NCI-H460 (cell line): ENCODE measurements around the gene C16orf86. TPM values are rescaled to one million over a fixed set of nuclear protein-coding genes. Genes with fewer than 3 reads are reported as not detected.

ENCODE experiments used
- DNase-seq: peaks from one replicate; pipeline ENCODE4 v3.0.0-alpha.2; 2016; ENCODE audit warnings: low read depth; ENCODE audit errors: extremely low read depth
- polyA plus RNA-seq: library from polyadenylated mRNA; depleted of rRNA; stranded (reverse); fragments of >200 nt; gene quantifications from 2 replicates; pipeline ENCODE4 v1.2.3, GENCODE V29; 2014; cell fraction: nucleus; rRNA removed
- total RNA-seq: library from RNA; depleted of rRNA; stranded (reverse); fragments of >200 nt; shearing (Covaris generic); gene quantifications from 2 replicates; pipeline ENCODE4 v1.2.3, GENCODE V29; 2014; rRNA removed

Gene C16orf86, protein sequence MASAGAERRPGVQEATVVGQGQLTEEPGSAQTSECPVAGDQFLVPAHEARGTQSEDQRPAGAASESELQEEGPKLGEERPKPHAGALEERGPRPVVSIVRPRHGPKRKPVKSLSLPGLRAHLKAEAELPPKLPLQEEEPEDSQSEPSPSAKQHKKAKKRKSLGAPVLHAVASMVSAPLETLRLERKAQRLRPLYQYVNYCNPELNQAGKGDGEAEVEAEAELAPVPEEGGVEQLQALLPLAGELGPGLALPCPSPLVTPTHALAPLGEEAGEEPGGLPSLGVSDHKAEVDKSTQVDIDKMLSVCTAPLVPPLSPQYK
- 0.27 TPM in 1 of 2 replicates, not detected in the other for total RNA-seq
- polyA plus RNA-seq, result 0.49 TPM in 1 of 2 replicates, not detected in the other

- peak; percentile 58 for DNase-seq
These were observed at the start of gene C16orf86, which contains the start of gene ENKD1 for GRCh38 chr16:67666559-67667452. TSS of gene C16orf86 (plus strand) at chr16:67666814. CDS start at chr16:67666971, 157 bp downstream. TSS of gene ENKD1 (minus strand) at chr16:67666750. CDS start at chr16:67666442, 308 bp downstream.

DNA sequence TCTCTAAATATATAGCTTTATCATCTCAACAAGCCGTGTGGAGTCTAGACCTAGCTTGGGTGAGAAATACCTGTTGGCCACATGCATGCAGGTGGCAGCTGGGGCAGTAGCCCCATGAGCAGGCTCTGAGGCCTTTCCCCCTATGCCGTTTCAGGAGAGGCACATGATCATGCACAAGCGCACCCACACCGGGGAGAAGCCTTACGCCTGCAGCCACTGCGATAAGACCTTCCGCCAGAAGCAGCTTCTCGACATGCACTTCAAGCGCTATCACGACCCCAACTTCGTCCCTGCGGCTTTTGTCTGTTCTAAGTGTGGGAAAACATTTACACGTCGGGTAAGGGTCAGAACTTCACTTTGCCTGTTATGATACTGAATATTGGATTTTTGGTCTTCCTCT, 38.4 kb upstream of the C16orf86 start:
- DNase-seq, result no peak

DNA sequence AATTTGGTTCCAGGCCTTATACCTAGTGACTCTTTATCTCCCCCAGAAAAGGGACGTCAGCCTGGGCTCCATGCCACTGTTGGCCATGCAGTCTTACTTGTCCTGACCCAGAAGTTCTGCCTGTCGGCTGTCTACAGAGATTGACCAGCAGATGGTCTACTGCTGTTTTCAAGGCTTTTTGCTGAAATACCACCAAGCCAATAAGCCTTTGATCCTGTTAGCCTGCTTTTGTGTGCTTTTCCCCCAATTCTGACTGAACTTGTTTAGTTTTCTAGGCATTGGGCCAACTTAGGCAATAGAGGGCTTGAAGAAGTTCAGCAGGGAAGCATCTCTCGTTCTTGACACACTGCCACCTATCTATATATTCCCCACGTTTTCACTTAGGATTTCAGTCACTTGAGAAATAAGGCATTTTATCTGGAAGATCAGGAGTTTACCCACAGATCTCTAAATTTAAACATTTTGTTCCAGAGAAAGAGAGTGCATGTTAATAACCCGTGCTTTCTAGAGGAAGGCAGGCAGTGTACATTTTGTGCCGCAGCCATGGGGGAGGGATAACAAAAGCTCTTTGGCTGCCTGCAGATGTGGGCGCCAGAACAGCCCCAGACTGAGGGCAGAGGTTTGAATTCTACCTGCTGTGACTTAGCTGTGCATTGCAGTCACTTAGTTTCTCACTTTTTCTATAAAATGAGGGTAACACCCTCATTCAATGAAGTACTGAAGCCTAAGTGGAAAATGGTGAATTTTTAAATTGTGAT, 34.0 kb upstream of the C16orf86 start:
- no peak for DNase-seq

DNA sequence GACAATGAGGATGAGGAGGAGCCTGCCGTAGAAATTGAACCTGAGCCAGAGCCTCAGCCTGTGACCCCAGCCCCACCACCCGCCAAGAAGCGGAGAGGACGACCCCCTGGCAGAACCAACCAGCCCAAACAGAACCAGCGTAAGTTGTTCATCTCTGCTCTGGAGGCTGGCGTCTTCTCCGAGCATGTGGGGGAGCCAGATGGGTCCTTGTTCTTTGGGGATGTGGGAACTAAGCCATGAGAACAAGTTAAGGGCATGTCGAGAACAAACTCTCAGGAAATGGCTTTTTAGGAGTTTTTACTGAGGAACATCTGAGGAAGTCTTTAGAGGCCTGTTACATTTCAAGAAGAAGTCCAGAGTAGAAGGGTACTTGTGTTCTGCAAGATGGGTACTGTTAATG, 29.9 kb upstream of the C16orf86 start:
- DNase-seq, result no peak

GRCh38 chr16:67637625-67638024, 29.0 kb upstream of the C16orf86 start:
- no peak for DNase-seq

- DNase-seq, result no peak
These were observed 24.6 kb upstream of the C16orf86 start for GRCh38 chr16:67641779-67642708.

DNA sequence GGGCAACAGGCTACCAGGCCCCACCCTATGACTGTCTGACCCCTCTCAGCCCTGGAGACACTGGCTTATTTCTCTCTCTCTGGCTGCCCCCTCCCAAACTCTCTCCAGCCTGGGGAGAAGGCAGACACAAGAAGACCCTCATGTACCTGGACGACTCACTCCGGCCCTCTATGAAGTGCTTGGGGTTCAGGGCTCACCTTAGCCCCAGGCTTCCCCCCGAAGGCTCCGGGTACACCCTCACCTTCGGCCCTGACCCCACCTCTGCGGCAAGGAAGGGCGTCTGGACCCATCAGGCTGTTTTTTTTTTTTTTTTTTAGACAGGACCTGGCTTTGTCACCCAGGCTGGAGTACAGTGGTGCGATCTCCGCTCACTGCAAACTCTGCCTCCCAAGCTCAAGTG, 22.6 kb upstream of the C16orf86 start:
- DNase-seq, result no peak

DNA sequence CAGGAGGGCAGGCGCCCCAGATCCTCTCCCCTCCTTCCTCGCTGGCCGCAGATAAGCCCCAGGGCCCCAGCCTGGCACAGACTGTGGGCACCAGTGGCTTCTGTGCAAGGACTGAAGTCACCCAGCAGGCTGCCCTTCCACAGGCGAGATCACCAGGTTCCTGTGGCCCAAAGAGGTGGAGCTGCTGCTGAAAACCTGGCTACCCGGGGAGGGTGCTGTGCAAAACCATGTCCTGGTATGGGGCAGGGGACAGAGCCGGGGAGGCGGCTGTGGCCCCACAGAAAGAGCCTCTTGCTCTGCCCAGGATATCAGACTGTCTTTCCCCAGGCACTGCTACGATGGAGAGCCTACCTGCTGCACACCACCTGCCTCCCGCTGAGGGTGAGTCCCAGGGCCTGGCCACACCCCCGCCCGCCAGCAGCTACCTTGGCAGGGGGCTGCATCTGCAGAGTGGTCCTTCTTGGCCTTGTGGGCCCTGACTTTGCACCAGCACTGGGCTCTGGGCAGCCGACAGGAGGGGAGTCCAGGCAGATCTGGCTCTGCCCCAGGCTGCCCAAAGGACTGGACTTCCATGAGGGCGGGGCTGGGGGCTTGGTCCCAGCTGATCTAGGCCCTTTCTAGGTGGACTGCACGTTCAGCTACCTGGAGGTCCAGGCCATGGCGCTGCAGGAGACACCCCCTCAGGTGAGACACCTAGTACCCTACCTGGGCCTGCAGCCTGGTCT, 21.1 kb upstream of the C16orf86 start:
- no peak for DNase-seq

GRCh38 chr16:67647111-67647651, 19.4 kb upstream of the C16orf86 start:
- DNase-seq, result no peak

DNA sequence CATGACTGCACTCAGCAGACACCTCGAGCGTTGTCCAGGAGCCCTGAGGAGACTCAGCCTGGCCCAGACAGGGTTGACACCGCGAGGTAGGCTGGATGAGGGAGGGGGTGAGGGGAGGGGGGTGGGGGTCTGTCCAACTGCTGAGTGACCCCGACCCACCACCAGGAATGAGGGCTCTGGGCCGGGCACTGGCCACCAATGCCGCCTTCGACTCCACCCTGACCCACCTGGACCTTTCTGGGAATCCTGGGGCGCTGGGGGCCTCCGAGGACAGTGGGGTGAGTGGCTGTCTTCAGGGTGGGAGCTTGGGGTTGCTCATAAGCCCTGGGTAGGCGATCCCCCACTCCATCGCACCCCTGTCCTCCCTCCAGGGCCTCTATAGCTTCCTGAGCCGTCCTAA, 18.9 kb upstream of the C16orf86 start:
- DNase-seq, result no peak

GRCh38 chr16:67648088-67648763, 18.4 kb upstream of the C16orf86 start:
- DNase-seq, result no peak

- DNase-seq, result no peak
These were observed 17.7 kb upstream of the C16orf86 start for GRCh38 chr16:67648764-67649407.

DNA sequence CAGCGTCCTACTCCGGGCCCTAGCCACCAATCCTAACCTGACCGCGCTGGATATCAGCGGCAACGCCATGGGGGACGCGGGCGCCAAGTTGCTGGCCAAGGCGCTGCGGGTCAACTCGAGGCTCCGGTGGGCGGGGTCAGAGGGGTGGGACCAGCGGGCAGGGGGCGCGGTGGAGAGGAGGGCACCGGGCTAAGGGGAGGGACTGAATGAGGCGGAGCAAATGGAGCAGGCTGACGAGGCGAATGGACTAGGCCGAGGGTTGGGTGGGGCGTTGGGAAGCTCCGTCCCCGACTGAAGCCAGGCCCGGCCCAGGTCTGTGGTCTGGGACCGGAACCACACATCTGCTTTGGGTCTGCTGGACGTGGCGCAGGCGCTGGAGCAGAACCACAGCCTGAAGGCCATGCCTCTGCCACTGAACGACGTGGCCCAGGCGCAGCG, 17.1 kb upstream of the C16orf86 start:
- DNase-seq, result no peak

DNA sequence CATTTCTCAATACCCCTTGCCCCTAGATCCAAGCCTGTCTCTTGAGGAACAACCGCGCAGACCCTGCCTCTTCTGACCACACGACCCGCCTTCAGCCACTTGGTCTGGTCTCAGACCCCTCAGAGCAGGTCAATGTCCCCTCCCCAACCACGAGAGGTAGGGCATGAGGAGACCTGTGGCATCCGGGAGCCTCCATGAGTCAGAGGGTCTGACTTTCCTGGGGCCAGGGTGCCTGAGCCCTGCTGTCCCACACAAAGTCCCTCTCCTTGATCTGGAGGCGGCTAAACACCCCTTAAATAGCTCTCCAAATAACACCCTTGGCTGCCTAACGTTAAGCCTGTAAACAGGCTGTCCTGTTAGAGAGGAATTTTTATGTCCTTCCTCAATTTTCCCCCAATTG, 16.6 kb upstream of the C16orf86 start:
- no peak for DNase-seq

GRCh38 chr16:67651039-67651438, 15.6 kb upstream of the C16orf86 start:
- no peak for DNase-seq

- DNase-seq, result no peak
These were observed 14.8 kb upstream of the C16orf86 start for GRCh38 chr16:67651847-67652246.

GRCh38 chr16:67652578-67653127, 14.0 kb upstream of the C16orf86 start:
- DNase-seq, result peak; percentile 46
